GM18867 (cell line): ENCODE data around the gene POLD3.

ENCODE experiments used
- ATAC-seq: cut with Tn5 transposase; IDR thresholded peaks from one replicate; pipeline ENCODE4 v1.9.1; 2021; ENCODE audit warnings: mild to moderate bottlenecking, moderate library complexity; ENCODE audit not compliant: unreplicated experiment

Gene POLD3

GRCh38 chr11:74592441-74593362 is at the start of gene POLD3:
Gene POLD3 (plus strand): TSS chr11:74592582. CDS start chr11:74592659, 77 bp downstream.
- peak; percentile 94 for ATAC-seq

DNA sequence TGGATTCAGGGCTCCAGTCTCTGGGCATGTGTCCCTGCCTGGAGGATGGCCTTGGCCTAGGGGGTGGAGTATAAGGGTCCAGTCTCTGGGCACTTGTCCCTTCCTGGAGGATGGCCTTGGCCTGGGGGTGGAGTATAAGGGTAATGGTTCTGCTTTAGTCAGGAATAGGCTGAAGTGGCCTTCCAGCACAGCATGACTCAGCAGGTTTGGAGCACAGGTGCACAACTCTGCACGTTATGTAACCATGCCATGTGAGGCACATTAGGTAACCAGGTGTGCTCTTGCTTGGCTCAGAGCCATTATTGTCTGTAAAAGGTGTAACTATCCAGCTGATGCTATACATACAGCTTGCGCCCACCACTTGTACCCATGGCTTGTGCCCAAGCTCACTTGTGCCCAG is 48.4 kb upstream of the POLD3 start:
- no peak for ATAC-seq

- ATAC-seq = no peak
These were observed 45.6 kb upstream of the POLD3 start for GRCh38 chr11:74546752-74547151.

- ATAC-seq = no peak
These were observed 41.2 kb upstream of the POLD3 start for GRCh38 chr11:74550991-74551753.

- ATAC-seq = no peak
These were observed 40.6 kb upstream of the POLD3 start for GRCh38 chr11:74551754-74552145.

- ATAC-seq = no peak
These were observed 34.9 kb upstream of the POLD3 start for GRCh38 chr11:74557526-74557925.

DNA sequence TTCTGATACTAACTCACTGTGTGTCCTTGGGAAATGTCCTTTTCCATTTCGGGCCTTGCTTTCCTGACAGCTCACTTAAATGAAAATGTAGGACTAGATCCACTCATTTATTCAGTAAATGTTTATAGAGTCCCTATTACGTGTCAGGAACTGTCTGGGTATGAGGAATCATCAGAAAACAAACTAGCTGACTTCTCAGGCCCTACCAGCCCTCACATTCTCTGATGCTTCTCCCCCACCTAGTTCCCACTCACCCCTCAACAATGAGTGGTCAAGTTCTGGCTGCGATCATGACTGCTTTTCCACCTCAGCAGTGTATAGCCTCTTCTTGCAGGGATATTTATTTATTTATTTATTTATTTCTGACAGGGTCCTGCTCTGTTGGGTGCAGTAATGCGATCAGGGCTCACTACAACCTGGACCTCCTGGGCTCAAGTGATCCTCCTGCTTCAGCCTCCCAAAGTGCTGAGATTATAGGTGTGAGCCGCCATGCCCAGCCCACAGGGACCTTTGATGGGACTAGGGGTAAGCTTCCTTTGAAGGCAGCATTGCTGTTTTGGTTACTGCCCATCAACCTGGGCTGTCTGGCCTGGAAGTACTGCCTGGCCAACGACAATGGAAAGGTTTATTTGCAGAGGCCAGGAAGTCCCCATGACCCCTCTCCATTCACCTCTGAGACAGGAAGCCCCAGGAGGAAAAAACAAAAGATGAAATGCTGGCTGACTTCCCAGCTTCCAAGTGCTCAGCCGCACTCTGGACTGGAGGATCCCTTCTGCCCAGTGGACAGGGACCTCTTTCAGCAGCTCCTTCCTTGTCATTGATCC is 33.1 kb upstream of the POLD3 start:
- no peak for ATAC-seq

- ATAC-seq = no peak
These were observed 32.5 kb upstream of the POLD3 start for GRCh38 chr11:74559934-74560309.

- no peak for ATAC-seq
These were observed 26.0 kb upstream of the POLD3 start for GRCh38 chr11:74566146-74566960.

DNA sequence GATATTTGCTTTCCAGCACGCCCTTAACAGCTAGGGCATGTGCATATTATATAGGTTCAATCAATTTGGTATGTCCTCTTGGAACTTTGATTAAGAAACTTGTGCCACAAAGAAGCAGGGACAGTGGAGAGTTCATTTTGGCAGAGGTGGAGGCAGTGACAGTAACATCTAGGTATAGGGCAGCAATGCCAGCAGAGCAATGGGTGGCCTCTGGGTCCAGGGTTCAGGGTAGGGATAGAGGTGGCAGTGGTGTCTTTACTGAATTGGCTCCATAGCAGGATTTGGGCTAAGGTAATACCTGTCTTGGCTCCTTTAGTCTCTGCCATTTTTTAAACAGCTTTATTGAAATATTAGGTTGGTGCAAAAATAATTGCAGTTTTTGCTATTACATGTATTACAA is 24.4 kb upstream of the POLD3 start:
- ATAC-seq = no peak

DNA sequence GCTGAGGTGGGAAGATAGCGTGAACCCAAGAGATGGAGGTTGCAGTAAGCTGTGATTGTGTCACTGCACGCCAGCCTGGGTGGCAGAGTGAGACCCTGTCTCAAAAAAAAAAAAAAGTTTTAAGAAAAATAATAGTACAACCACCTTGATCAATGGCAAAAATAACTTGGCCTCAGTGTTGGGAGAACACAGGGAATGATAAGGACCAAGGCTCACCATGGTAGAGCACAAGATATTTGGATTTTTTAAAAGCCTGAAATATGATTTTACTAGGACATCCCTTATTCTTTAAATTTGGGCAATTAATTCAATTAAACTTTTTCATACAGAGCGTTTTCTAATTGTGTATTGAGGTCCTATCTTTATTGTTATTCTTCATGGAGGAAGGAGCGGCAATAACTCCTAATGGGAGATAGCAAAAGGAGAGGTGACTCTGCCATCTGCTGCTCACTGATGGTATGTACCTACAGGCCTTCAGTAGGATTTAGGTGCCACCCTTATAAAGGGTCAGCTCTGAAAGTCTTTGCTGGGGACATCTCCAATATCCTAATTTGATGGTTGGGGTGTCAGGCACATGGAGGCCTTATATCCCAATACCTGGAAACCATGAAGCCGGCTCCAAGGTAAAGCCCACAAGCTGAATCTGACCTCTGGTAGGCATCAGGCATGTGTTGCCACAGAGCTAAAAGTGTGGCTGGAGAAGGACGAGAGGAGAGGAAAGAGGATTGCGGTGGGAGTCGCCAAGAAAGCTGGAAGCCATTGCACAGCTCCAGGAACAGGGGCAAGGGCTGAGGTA is 21.9 kb upstream of the POLD3 start:
- ATAC-seq = no peak

DNA sequence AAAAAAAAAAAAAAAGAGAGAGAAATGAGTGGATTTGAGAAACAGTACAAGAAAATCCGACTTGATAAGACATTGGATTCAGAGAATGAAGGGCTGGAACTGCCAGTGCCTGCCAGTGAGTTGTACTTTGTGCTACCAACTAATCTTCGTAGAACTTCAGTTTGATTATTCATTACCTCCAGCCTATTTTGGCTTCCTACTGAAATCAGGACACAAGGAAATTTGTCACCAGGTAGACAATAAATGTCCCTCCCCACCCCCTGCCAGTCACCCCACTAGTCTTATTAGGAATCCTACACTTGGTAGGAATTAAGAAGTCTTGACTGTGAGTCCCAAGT is 21.4 kb upstream of the POLD3 start:
- ATAC-seq = no peak

DNA sequence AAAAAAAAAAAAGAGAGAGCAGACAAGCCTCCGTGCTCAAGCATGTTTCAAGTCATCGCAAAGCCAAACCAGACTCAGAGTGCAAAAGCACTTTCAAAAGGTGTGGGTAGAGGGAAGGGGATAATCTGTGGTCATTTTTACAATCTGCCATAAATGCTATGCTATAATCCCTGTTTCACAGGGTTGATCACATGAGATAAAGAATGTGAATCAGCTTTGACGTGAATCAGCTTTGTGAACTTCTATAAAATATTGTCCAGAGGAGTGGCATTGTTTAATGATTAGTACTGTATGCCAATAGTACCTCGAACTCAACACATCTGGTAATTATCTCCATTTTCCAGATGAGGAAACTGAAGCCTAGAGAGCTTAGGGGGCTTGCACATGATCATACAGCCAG is 20.0 kb upstream of the POLD3 start:
- ATAC-seq = no peak

GRCh38 chr11:74574563-74574962 is 17.8 kb upstream of the POLD3 start:
- ATAC-seq = no peak

- ATAC-seq = no peak
These were observed 16.4 kb upstream of the POLD3 start for GRCh38 chr11:74575999-74576398.

DNA sequence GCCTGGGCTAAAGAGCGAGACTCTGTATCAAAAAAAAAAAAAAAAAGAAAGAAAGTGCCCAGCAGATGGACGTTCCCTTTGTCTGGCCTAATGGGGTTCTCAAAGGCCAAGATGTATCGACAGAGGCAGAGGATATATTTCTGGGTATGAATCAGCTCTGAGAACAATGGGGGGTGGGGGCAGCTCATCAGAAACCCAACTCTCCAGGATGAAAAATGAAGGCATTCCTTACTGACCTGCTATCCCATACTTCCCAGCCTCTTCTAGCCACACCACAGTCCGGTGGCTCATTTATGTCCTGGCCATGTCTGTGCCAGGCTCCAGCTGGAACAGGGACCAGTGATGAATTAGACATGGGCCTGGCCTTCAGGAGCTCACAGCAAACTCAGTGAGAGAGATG is 15.2 kb upstream of the POLD3 start:
- no peak for ATAC-seq

DNA sequence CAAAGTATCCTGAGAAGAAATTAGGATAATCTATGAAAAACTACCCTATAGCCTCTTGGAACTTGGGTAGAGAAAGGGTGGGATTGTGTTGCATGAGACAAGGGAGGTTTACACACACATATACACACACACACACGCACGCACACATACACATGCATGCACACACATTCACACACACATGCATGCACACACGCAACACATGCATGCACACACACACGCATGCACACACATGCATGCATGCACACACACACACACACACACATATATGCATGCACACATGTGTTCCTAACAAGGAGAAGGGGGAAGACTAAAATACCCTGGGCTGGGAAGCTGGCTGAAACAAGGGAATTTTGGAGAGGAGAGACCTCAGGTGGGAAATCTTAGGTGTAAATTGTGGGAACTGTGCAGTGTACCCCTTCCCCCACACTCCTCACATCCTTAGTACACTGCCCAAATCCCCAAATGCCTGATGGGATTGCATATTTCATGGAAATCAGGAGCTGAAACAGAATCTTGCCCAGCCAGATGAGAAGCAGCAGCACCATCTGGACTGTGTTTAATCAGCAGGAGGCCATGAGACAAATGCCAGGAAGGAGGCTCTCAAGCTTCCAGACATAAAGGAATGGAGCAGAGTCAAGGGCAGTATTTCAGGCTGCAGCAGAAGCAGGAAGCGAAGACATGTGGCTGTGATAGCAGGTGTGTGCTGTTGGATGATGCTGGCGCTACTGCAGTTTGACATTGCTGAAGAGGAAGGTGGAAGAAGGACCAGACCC is 14.6 kb upstream of the POLD3 start:
- ATAC-seq = no peak

GRCh38 chr11:74579577-74580270 is 12.7 kb upstream of the POLD3 start:
- ATAC-seq = no peak
